ENCODE data around the gene CFAP410. TPM values are rescaled to one million over a fixed set of nuclear protein-coding genes. Genes with fewer than 3 reads are reported as not detected.

The CFAP410 gene
- total RNA-seq, 2 experiments from 2014 or later = 13.2 to 14.8 TPM

DNA sequence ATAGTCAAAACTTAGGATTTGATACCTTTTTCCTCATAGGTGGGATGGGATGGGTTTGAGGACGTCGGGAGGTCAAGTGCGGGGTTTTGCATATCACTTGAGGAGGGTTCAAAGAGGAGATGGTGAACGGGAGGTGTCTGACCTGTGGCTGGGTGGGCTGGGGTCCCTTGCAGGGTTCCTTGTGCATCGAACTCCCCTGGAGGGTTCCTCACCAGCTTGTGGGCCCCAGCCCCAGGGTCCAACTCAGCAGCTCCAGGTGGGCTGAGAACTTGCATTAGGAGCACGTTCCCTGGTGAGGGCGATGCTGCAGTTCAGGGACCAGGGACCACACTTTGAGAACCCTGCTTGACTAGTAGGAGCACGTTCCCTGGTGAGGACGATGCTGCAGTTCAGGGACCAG, 37.4 kb upstream of the CFAP410 start:
- H3K27ac Mint-ChIP-seq = no peak overlapping the region
- intact Hi-C loops (cut with micrococcal nuclease) = no loop called here
- H3K27me3 Mint-ChIP-seq (ENCODE audit: low read depth) = no peaks in the 10 kb centered on the region
- no peaks in the 10 kb centered on the region for H3K36me3 Mint-ChIP-seq (ENCODE audit: low read depth)
- no peak overlapping the region for H3K4me3 Mint-ChIP-seq
- H3K4me1 Mint-ChIP-seq (ENCODE audit: low read depth) = peaks cover 17% of the 10 kb centered on the region
- no peak for DNase-seq
- CTCF ChIA-PET = interaction anchor here (1.1 to 1.4 kb wide), 2 partner anchors 15 to 103 kb away, joined by 3 read pairs; no protein-coding TSS in a partner anchor
- H3K9me3 Mint-ChIP-seq = no peaks in the 10 kb centered on the region

DNA sequence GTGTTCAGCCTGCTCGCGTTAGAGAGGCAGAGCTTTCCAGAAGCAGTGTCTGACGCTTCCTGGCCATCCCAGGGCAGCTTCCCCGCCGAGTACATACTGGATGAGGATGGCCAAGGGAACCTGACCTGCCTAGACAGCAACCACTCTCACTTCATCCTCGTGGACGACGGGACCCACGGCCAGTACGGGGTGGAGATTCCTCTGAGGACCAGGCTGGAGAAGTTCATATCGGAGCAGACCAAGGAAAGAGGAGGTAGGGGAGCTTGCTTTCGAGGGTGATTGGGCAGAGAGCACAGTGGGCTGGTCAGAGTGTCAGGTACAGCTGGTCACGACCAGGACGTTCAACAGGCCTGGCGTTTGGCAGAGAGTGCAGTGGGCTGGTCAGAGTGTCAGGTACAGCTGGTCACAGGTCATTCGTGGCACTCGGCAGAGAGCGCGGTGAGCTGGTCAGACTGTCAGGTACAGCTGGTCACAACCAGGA, 36.6 kb upstream of the CFAP410 start:
- Mint-ChIP-seq H3K4me1 (ENCODE audit: low read depth) (peaks cover 17% of the 10 kb centered on the region), H3K27ac (no peak overlapping the region), H3K36me3 (ENCODE audit: low read depth) (no peaks in the 10 kb centered on the region), H3K9me3 (no peaks in the 10 kb centered on the region), H3K27me3 (ENCODE audit: low read depth) (no peaks in the 10 kb centered on the region), H3K4me3 (no peak overlapping the region)
- no peak for DNase-seq
- CTCF ChIA-PET = interaction anchor here (1.4 kb wide), 1 partner anchor 104 kb away, joined by 3 read pairs; no protein-coding TSS in a partner anchor
- intact Hi-C loops (cut with micrococcal nuclease) = no loop called here

DNA sequence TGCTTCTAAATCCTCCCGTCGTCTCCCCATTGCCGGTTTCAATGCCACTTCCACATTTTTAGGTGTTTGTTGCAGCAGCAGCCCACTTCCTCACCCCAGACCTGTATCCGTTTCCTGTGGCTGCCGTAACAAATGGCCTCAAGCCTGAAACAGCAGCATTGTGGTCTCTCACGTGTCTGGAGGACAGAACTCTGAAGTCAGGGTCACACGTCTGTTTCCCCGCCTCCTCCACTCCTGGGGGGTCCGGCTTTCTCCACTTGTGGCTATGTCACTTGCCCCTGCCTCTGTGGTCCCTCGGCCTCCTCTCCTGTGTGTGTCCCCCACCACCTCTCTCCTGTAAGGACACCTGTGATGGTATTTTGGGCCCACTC, 36.1 kb upstream of the CFAP410 start:
- Mint-ChIP-seq H3K4me3 (no peak overlapping the region), H3K27ac (no peak overlapping the region), H3K36me3 (ENCODE audit: low read depth) (no peaks in the 10 kb centered on the region)

DNA sequence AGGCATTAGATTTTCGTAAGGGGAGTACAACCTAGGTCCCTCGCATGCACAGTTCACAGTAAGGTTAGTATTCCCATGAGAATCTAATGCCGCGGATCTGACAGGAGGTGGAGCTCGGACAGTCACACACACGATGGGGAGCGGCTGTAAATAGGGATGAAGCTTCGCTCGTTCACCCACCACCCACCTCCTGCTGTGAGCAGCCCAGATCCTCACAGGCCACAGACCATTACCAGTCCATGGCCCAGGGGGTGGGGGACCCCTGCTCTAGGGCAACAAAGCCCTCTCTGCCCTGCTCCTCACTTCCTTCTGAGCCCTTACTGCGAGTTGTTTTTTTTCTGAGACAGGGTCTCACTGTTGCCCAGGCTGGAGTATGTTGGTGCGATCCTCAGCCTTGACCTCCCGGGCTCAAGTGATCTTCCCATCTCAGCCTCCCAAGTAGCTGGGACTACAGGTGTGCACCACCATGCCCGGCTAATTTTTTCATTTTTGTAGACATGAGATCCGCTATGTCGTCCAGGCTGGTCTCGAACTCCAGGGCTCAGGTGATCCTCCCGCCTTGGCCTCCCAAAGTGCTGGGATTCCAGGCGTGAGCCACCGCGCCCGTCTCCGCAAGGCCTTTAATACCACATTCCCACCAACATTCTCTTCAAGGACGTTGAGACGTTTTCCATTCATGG, 35.6 kb upstream of the CFAP410 start:
- intact Hi-C loops (cut with micrococcal nuclease) = no loop called here
- no peaks in the 10 kb centered on the region for H3K36me3 Mint-ChIP-seq (ENCODE audit: low read depth)
- CTCF ChIA-PET = no interaction called here
- no peak for DNase-seq
- no peak overlapping the region for H3K4me3 Mint-ChIP-seq
- H3K9me3 Mint-ChIP-seq = no peaks in the 10 kb centered on the region
- peaks cover 17% of the 10 kb centered on the region for H3K4me1 Mint-ChIP-seq (ENCODE audit: low read depth)
- H3K27me3 Mint-ChIP-seq (ENCODE audit: low read depth) = no peaks in the 10 kb centered on the region
- no peak overlapping the region for H3K27ac Mint-ChIP-seq

More for the DNA sequence above, 36.1 kb upstream of the CFAP410 start:
- CTCF ChIA-PET = interaction anchor here (1.4 kb wide), 1 partner anchor 105 kb away, joined by 3 read pairs; no protein-coding TSS in a partner anchor
- intact Hi-C loops (cut with micrococcal nuclease) = no loop called here
- Mint-ChIP-seq H3K4me1 (ENCODE audit: low read depth) (peaks cover 17% of the 10 kb centered on the region), H3K9me3 (no peaks in the 10 kb centered on the region), H3K27me3 (ENCODE audit: low read depth) (no peaks in the 10 kb centered on the region)
- DNase-seq = peak; percentile 30

DNA sequence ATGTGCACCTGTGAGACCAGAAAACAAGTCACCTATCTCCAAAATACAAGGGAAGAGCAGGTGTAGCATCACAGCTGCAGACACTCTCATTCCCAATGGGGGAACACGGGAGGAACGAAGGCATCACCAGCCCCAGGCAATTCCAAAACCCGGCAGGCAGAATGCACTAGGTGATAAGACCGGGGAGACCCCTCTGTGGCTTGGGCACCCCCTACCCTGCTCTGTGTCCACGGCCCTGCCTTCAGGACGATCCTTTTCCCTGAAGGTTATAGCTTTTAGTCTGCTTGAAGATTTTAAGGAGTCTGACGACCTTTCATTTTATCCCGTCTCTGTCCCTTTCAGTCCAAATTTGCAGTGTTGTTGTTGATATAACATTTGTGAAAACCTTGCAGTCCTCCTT, 33.4 kb upstream of the CFAP410 start:
- Mint-ChIP-seq H3K27ac (no peak overlapping the region), H3K9me3 (no peaks in the 10 kb centered on the region), H3K4me1 (ENCODE audit: low read depth) (peaks cover 17% of the 10 kb centered on the region), H3K36me3 (ENCODE audit: low read depth) (no peaks in the 10 kb centered on the region), H3K4me3 (no peak overlapping the region), H3K27me3 (ENCODE audit: low read depth) (no peaks in the 10 kb centered on the region)
- intact Hi-C loops (cut with micrococcal nuclease) = no loop called here
- CTCF ChIA-PET = no interaction called here
- DNase-seq = no peak

DNA sequence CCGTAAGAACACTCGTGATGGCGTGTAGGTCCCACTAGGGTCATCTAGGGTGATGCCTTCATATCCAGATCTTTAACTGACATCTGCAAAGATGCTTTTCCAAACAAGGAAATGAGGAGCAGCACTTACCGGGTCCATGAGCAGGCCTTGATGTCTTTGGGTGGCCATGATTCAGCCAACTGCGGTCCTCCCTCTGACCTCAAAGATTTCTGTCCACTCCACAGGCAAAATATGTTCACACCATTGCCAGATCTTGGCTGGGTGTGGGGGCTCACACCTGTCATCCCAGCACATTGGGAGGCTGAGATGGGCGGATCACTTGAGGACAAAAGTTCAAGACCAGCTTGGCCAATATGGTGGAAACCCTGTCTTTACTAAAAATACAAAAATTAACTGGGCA, 32.4 kb upstream of the CFAP410 start:
- intact Hi-C loops (cut with micrococcal nuclease) = no loop called here

DNA sequence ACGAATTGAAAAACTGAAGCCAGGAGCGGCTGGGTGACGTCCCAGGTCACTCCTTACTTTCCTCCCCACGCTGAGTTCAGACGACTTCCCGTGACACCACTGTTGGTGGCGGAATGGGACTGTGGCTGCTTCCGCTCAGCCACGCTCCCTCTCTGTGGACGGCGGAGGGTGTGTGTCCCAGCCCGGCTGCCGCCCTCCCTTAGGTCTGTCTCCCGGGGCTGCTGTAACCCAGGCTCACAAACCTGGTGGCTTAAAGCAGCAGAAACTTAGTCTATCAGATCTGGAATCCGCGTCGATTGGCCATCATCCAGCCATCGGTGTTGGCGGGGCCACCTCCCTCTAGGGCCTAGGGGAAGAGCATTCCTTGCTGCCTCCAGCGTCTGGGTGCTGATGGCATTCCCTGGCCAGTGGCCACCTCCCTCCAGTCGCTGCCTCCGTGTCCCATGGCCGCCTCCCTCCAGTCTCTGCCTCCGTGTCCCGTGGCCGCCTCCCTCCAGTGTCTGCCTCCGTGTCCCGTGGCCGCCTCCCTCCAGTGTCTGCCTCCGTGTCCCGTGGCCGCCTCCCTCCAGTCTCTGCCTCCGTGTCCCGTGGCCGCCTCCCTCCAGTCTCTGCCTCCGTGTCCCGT, 31.7 kb upstream of the CFAP410 start:
- intact Hi-C loops (cut with micrococcal nuclease) = no loop called here
- Mint-ChIP-seq H3K4me1 (ENCODE audit: low read depth) (peaks cover 17% of the 10 kb centered on the region), H3K4me3 (no peak overlapping the region), H3K27ac (no peak overlapping the region), H3K27me3 (ENCODE audit: low read depth) (no peaks in the 10 kb centered on the region), H3K36me3 (ENCODE audit: low read depth) (no peaks in the 10 kb centered on the region), H3K9me3 (no peaks in the 10 kb centered on the region)
- no peak for DNase-seq
- CTCF ChIA-PET = no interaction called here

More for the DNA sequence above, 32.4 kb upstream of the CFAP410 start:
- Mint-ChIP-seq H3K27ac (no peak overlapping the region), H3K4me1 (ENCODE audit: low read depth) (peaks cover 17% of the 10 kb centered on the region), H3K9me3 (no peaks in the 10 kb centered on the region), H3K27me3 (ENCODE audit: low read depth) (no peaks in the 10 kb centered on the region), H3K36me3 (ENCODE audit: low read depth) (no peaks in the 10 kb centered on the region), H3K4me3 (no peak overlapping the region)
- no peak for DNase-seq
- CTCF ChIA-PET = no interaction called here

DNA sequence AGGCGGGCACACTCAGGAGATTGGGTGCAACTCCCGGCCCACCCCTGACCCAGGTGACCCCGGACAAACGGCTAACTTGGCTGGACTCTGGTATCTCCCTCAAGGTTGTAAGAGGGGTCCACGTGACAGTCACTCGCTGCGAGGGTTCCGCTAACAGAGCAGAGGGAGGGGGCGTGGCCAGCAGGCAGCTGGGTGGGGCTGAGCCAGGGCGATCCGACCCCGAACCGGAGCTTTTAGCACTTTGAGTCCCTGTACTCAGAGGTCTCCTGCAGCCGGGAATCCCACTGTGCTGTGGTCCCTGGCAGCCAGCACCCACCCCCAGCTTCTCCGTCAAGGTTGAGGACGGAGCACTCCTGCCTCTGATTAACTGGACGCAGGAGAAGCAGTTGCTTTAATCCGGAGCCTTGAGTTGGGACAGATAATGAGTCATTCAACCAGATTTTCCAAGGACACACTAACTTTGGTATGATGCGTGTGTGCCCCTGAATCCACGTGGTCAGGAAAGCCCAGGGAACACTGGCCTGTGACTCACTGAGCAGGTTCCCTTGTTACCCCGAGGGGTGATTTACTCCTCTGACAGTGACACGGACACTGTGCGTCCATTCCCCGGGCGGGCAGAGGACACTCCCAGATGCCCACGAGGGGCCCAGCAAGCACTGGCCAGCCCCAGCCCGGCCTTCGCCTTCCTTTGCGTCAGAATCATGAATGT, 31.0 kb upstream of the CFAP410 start:
- no peaks in the 10 kb centered on the region for H3K36me3 Mint-ChIP-seq (ENCODE audit: low read depth)
- intact Hi-C loops (cut with micrococcal nuclease) = no loop called here
- peaks cover 11% of the 10 kb centered on the region for H3K4me1 Mint-ChIP-seq (ENCODE audit: low read depth)
- DNase-seq = no peak
- H3K27me3 Mint-ChIP-seq (ENCODE audit: low read depth) = no peaks in the 10 kb centered on the region
- H3K4me3 Mint-ChIP-seq = no peak overlapping the region
- no peaks in the 10 kb centered on the region for H3K9me3 Mint-ChIP-seq
- no peak overlapping the region for H3K27ac Mint-ChIP-seq
- CTCF ChIA-PET = no interaction called here

DNA sequence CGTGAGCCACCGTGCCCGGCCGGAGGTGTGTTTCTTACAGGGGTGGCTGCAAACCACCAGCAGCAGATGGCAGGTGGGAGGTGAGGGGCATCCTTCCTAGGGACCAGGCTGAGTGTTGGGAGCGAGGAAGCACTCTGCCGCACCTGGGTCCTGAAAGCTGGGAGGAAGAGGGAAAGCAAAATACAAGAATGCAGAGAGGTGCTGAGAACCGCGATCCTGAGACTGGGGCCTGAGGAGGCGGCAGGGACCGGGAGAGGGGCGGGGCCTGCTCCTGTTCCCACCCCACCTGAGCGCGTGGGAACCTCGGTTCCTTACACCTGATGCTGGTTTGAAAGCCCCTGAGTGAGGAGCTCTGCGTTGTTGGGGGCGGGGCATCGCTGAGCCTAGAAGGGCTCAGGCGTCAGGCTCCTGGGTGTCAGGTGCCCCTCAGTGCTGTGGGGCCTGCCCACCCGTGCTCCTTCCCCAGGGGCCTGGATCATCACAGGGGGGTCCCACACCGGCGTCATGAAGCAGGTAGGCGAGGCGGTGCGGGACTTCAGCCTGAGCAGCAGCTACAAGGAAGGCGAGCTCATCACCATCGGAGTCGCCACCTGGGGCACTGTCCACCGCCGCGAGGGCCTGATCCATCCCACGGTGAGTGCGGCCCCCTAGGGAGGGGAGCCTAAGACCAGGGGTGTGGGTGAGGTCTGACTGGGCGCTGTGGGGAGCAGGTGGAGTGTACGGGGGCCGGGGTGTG, 29.7 kb upstream of the CFAP410 start:
- H3K27ac Mint-ChIP-seq = no peak overlapping the region
- CTCF ChIA-PET = no interaction called here
- H3K36me3 Mint-ChIP-seq (ENCODE audit: low read depth) = no peaks in the 10 kb centered on the region
- DNase-seq = no peak
- peaks cover 2% of the 10 kb centered on the region for H3K4me1 Mint-ChIP-seq (ENCODE audit: low read depth)
- H3K27me3 Mint-ChIP-seq (ENCODE audit: low read depth) = no peaks in the 10 kb centered on the region
- H3K9me3 Mint-ChIP-seq = no peaks in the 10 kb centered on the region
- no peak overlapping the region for H3K4me3 Mint-ChIP-seq
- intact Hi-C loops (cut with micrococcal nuclease) = no loop called here

DNA sequence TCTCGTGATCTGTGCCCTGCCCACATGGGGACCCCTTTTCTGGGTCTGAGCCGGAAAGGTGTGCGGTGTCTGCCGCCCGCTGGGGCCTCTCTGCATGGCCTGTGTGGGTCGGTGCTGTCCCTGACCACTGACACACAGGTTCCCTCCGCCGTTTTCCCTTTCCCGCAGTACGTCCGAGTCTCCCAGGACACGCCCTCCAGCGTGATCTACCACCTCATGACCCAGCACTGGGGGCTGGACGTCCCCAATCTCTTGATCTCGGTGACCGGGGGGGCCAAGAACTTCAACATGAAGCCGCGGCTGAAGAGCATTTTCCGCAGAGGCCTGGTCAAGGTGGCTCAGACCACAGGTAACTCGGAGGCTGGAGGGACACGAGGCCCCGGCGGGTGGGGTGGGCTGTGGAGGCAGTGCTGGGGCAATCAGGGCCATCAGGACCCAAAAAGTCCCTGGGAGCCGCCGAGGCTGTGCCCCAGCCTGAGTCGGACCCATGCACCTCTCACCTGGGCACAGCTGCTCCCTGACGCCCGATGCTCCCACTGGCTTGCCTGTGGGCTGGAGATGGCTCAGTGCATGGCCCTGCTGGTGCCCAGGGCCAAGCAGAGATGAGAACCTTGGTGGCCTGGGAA, 27.5 kb upstream of the CFAP410 start:
- DNase-seq = no peak
- no peaks in the 10 kb centered on the region for H3K36me3 Mint-ChIP-seq (ENCODE audit: low read depth)
- no peak overlapping the region for H3K4me3 Mint-ChIP-seq
- H3K27me3 Mint-ChIP-seq (ENCODE audit: low read depth) = no peaks in the 10 kb centered on the region
- peaks cover 4% of the 10 kb centered on the region for H3K9me3 Mint-ChIP-seq
- H3K4me1 Mint-ChIP-seq (ENCODE audit: low read depth) = no peaks in the 10 kb centered on the region
- intact Hi-C loops (cut with micrococcal nuclease) = no loop called here
- no peak overlapping the region for H3K27ac Mint-ChIP-seq
- CTCF ChIA-PET = no interaction called here

DNA sequence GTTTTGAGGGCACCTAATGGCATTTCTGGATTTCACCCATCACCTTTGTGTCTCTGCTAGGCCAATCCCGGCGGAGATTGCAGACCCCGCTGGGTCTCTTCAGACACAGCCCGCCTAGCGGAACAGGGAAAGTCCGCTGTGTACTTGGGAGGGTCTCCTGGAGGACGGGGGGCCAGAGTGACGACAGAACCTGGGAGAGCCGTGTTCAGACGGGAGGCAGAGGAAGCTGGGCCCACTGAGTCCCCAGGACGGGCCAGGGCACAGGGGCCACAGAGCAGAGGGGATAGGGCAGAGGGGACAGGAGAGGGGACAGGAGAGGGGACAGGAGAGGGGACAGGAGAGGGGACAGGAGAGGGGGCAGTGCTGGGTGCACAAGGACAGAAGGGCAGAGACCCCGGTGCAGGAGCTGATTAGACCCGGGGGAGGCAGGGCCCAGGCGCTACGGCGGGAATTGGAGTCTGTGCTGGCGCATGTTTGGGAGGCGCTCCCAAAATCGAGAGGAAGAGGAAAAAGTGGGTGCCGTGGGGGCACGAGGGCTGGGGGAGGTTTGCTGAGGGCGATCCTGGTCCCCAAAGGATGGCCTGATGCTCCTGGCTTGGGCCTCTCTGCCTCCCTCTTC, 26.9 kb upstream of the CFAP410 start:
- H3K27me3 Mint-ChIP-seq (ENCODE audit: low read depth) = no peaks in the 10 kb centered on the region
- no peaks in the 10 kb centered on the region for H3K4me1 Mint-ChIP-seq (ENCODE audit: low read depth)
- peaks cover 4% of the 10 kb centered on the region for H3K9me3 Mint-ChIP-seq
- CTCF ChIA-PET = no interaction called here
- intact Hi-C loops (cut with micrococcal nuclease) = no loop called here
- no peak overlapping the region for H3K4me3 Mint-ChIP-seq
- H3K36me3 Mint-ChIP-seq (ENCODE audit: low read depth) = no peaks in the 10 kb centered on the region
- DNase-seq = no peak
- no peak overlapping the region for H3K27ac Mint-ChIP-seq

Data from activated naive CD4-positive, alpha-beta T cell treated with anti-CD3 and anti-CD28 coated beads for 36 hours (primary cell).